ENCODE measurements around the gene MBTPS1.

The MBTPS1 gene

GRCh38 chr16:84116720-84117493 is at the start of gene MBTPS1:
Gene MBTPS1, minus strand, starts transcription at chr16:84116942. Its CDS starts 15,159 bp downstream, at chr16:84101783.
- DNase-seq (ENCODE audit: low spot score): peak; percentile 97

GRCh38 chr16:84165746-84166145 is 49.0 kb upstream of the MBTPS1 start:
- DNase-seq (ENCODE audit: low spot score): no peak

DNA sequence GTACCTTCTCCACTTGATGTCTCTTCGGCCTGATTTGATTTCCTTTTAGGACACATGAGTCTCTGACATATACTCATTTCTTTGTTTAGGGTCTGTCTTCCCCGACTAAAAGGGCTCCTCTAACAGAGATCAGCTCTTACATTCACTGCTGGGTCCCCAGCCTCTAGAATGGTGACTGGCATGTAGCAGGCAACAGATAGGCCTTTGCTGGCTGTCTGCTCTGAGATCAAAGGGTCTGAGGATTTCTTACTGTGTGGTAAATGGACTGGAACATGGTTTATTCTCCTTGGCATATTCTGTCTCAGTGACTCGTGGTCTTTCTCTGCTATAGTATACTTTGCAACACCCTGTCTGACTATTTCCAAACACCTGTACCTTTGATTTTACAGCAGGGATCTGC is 45.1 kb upstream of the MBTPS1 start:
- DNase-seq (ENCODE audit: low spot score): no peak

DNA sequence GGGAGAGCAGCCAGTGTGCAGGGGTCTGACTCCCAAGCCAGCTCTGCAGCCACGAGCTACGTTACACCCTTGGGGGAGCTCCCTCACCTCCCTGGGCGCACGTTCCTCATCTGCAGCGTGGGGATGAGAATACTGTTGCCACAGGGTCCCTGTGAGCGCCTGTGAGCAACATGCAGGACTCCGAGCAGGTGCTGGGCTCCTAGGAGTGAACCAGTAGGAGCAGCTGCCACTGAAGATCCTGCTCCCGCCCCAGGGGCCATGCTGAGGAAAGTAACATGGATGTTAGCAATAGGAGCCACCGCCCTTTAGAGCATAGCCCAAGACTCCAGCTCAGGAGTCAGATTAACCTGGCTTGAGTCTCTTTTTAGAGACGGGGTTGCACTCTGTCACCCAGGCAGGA is 44.3 kb upstream of the MBTPS1 start:
- no peak for DNase-seq (ENCODE audit: low spot score)

DNA sequence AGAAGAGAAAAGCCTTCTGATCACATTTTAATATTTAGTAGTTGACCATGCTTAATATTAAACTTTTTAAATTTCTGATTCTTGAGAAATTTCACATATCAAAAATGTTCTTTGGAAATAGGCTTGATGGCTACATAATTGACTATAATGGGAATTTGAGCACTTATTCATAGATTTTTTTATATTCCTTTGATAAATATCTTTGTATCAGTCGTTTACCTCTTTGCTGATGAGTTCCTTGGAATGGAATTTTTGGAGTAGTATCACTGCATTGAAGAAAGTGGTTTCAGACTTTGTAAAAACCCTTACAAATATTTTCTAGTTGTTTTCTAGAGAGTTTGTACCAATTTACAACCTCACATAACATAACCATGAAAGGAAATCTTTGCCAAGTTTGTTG is 43.1 kb upstream of the MBTPS1 start:
- no peak for DNase-seq (ENCODE audit: low spot score)

DNA sequence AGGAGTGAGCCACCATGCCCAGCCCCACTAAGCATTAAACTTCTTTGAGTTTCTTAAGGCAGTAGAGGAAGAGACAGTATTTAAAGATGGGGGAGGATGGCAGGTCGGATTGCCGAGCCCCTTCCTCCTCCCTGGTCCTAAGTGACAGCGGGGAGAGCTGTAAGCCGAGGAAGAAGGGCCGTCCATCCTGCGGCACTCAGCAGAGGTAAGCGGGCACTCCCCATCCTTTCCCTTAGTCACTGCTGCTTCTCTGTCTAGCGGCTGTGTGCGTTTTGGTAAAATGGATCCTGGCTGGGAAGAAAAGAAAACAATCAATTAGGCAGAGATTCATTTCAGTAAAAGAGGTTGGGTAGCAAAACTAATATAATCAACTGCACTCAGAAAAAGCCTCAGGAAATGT is 42.3 kb upstream of the MBTPS1 start:
- DNase-seq (ENCODE audit: low spot score): no peak

- no peak for DNase-seq (ENCODE audit: low spot score)
Measured at GRCh38 chr16:84156342-84156784, 39.6 kb upstream of the MBTPS1 start.

GRCh38 chr16:84155771-84156170 is 39.0 kb upstream of the MBTPS1 start:
- DNase-seq (ENCODE audit: low spot score): no peak

GRCh38 chr16:84155226-84155625 is 38.5 kb upstream of the MBTPS1 start:
- DNase-seq (ENCODE audit: low spot score): no peak

- no peak for DNase-seq (ENCODE audit: low spot score)
Measured at GRCh38 chr16:84153660-84154214, 37.0 kb upstream of the MBTPS1 start.

GRCh38 chr16:84150926-84151325 is 34.2 kb upstream of the MBTPS1 start:
- DNase-seq (ENCODE audit: low spot score): no peak

- DNase-seq (ENCODE audit: low spot score): peak; percentile 94
Measured at GRCh38 chr16:84144859-84145639, 28.3 kb upstream of the MBTPS1 start, which contains the start of the genes DNAAF1 and HSDL1. Gene DNAAF1, plus strand, starts transcription at chr16:84145308. Its CDS starts 133 bp downstream, at chr16:84145441. Gene HSDL1, minus strand, starts transcription at chr16:84145177. Its CDS starts 13,856 bp downstream, at chr16:84131321.

GRCh38 chr16:84144209-84144858 is 27.6 kb upstream of the MBTPS1 start:
- DNase-seq (ENCODE audit: low spot score): peak; percentile 30

DNA sequence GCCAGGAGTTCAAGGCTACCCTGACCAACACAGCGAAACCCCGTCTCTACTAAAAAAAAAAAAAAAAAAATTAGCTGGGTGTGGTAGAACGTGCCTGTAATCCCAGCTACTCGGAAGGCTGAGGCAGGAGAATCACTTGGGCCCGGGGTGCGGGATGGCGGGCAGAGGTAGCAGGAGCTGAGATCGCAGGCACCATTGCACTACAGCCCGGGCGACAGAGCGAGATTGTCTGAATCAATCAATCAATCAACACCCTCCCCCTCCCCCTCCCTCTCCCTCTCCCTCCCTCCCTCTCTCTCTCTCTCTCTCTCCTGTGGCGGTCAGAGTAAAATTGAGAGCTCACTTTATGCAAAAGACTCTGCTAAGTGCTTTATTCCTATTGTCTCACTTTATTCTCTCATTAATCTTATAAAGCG is 27.1 kb upstream of the MBTPS1 start:
- DNase-seq (ENCODE audit: low spot score): no peak

GRCh38 chr16:84143081-84143480 is 26.3 kb upstream of the MBTPS1 start:
- no peak for DNase-seq (ENCODE audit: low spot score)

- DNase-seq (ENCODE audit: low spot score): no peak
Measured at GRCh38 chr16:84141143-84141670, 24.5 kb upstream of the MBTPS1 start.

- DNase-seq (ENCODE audit: low spot score): no peak
Measured at GRCh38 chr16:84139628-84140258, 23.0 kb upstream of the MBTPS1 start.

DNA sequence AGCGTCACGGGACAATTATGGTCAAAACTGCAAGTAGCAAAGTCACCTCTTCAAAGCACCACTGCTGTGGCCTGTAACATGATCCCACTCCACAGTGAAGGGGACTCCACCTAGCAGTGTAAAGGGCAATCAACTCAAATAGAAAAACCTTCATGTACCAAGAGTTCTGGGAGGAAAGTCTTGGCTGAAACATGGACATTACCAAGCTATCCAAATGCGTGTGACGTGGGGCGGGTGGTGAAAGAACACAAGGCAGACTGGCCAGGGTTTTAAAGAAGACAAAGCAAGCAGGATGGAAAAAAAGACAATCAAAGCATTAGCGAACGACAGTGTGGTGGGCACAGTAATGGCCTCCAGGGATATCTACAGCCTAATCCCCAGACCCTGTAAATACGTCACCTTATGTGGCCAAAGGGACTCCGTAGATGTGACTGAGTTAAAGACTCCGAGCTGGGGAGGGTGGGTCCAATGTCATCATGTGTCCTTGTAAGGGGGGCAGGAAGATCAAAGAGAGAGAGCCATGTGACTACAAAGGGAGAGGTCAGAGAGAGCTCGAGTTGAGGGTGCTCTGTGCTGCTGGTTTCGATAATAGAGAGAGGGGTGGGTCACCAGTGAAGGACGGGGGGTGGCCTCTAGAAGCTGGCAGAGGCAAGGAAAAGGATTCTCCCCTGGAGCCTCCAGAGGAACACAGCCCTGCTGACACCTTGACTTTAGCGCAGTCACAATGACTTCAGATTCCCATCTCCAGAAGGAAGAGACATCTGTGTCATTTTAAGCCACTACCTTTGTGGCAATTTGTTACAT is 22.3 kb upstream of the MBTPS1 start:
- DNase-seq (ENCODE audit: low spot score): no peak

DNA sequence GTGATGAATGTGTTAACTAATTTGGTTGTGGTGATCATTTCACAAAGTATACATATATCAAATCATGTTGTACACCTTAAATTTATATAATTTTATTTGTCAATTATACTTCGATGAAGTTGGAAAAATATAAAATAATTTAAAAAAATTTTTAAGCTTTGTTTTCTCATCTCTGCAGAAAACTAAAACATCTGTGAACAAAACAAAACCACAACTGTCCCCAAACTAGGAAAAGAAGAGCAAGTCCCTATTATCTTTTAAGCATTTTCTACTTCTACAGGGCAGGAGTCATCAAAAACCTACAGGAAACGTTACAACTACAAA is 21.7 kb upstream of the MBTPS1 start:
- DNase-seq (ENCODE audit: low spot score): no peak

DNA sequence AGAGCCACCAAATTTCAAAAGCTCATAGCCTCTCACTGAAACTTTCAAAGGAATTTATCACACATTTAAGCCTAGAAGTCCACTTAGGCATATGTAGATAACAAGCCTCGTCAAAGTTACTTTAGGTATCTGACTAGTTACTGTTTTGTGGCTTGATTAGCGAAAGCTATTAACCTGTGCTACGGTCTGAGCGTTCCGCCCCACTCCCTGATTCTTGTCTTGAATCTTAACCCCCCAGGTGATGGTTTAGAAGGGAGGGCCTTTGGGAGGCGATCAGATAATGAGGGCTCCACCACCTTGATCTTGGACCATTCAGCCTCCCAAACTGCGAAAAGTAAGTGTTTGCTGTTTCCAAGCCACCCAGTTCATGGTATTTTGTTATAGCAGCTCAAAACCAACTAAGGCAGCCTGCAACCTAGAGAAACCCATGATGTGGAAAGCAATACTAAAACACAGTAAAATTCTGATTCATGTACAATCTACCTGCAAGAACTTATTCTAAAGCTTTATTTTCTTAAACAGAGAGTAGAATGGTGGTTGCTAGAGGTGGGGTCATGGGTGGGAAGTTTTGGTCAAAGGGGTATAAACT is 21.1 kb upstream of the MBTPS1 start:
- DNase-seq (ENCODE audit: low spot score): no peak

Measured in CD4-positive, alpha-beta T cell treated with Interleukin-2 at 100 ng/mL for 4 hours (primary cell).